Mucosa of descending colon (tissue), 3 donors: ENCODE measurements around the gene TMEM258. TPM values are rescaled to one million over a fixed set of nuclear protein-coding genes. Genes with fewer than 3 reads are reported as not detected.

Experiments
- ATAC-seq: fragments of 200-7000 bp; cut with Tn5 transposase; one replicate; pipeline ENCODE4 v1.9.1; 2020; ENCODE audit warnings: mild to moderate bottlenecking, moderate library complexity
- DNase-seq, 3 donors: peaks; one replicate each; pipeline ENCODE4 v3.0.0-alpha.2; 2020
- H3K36me3 ChIP-seq: fragments of 200-600 bp; one replicate; pipeline ENCODE4 v1.8.0; 2021; ENCODE audit warnings: low read depth, mild to moderate bottlenecking
- H3K4me1 ChIP-seq: fragments of 200-600 bp; one replicate; pipeline ENCODE4 v1.8.0; 2021; ENCODE audit warnings: low read depth, mild to moderate bottlenecking
- H3K4me3 ChIP-seq: fragments of 200-600 bp; one replicate; pipeline ENCODE4 v1.8.0; 2021; ENCODE audit warnings: mild to moderate bottlenecking
- H3K9me3 ChIP-seq: fragments of 200-600 bp; one replicate; pipeline ENCODE4 v1.8.0; 2021; ENCODE audit warnings: mild to moderate bottlenecking
- intact Hi-C, 2 donors: fragments of 100-400 bp; cut with DNase I in 1 of 2; cut with micrococcal nuclease in 1 of 2; formaldehyde crosslinking; loops; one replicate each; pipeline versions ENCODE4 v1.11.0 to v1.11.1; 2022; cut with DNase I, micrococcal nuclease
- total RNA-seq, 3 donors: library from RNA; stranded (reverse); fragmentation: NEBNext Ultra II Directional in 2 of 3; extraction: Animal tissue kit (Norgen Biotek cat#: 25700) in 2 of 3; gene quantifications; one replicate each; pipeline versions ENCODE4 v1.2.1 to v1.2.4, GENCODE V29; 2021 to 2023
- TF ChIP-seq, protein P1 (sequence below): fragments of 200-600 bp; IDR thresholded peaks from one replicate; pipeline ENCODE4 v1.8.0; 2022; ENCODE audit warnings: antibody characterized with exemption, mild to moderate bottlenecking
- donor health status: DM: no; HTN: no; CAD: no; lungs with moderate emphysema.
- donor health status: DM: no; HTN: no; CAD: no.
- donor health status: DM: no; HTN: yes; CAD: no.

TMEM258 gene
- total RNA-seq, 3 donors from 2014 or later, result 56.1 to 107 (median 74.6) TPM

DNA sequence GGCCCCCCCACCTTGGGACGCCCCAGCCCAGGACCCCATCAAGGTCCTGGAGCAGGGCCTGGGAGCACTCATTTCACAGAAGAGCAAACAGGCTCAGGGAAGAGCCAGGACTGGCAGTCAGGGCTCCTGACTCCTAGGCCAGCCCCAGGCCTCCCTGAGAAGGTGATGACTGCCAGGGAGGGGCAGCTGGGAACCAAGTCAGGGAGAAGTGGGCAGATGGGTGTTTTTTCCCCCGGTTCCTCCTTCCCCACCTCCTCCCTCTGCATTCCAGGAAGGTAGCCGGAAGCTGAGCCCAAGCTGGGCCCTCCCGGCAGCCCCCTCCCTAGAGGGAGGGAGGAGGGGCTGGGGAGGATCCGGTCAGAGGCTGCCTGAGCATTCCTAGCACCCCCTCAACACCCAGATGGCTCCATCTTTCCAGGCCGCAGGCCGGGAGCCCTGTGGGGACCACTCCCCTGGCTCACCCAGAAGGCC, 20.4 kb downstream of the TMEM258 start:
- TF ChIP-seq, protein P1, sequence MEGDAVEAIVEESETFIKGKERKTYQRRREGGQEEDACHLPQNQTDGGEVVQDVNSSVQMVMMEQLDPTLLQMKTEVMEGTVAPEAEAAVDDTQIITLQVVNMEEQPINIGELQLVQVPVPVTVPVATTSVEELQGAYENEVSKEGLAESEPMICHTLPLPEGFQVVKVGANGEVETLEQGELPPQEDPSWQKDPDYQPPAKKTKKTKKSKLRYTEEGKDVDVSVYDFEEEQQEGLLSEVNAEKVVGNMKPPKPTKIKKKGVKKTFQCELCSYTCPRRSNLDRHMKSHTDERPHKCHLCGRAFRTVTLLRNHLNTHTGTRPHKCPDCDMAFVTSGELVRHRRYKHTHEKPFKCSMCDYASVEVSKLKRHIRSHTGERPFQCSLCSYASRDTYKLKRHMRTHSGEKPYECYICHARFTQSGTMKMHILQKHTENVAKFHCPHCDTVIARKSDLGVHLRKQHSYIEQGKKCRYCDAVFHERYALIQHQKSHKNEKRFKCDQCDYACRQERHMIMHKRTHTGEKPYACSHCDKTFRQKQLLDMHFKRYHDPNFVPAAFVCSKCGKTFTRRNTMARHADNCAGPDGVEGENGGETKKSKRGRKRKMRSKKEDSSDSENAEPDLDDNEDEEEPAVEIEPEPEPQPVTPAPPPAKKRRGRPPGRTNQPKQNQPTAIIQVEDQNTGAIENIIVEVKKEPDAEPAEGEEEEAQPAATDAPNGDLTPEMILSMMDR, result no peak
- H3K36me3 ChIP-seq, result no peaks in the 10 kb centered on the region
- H3K4me1 ChIP-seq, result no peaks in the 10 kb centered on the region
- no peak overlapping the region for H3K4me3 ChIP-seq
- ATAC-seq, result no peak
- DNase-seq, result no peak
- no peaks in the 10 kb centered on the region for H3K9me3 ChIP-seq
- intact Hi-C loops, result no loop called here

DNA sequence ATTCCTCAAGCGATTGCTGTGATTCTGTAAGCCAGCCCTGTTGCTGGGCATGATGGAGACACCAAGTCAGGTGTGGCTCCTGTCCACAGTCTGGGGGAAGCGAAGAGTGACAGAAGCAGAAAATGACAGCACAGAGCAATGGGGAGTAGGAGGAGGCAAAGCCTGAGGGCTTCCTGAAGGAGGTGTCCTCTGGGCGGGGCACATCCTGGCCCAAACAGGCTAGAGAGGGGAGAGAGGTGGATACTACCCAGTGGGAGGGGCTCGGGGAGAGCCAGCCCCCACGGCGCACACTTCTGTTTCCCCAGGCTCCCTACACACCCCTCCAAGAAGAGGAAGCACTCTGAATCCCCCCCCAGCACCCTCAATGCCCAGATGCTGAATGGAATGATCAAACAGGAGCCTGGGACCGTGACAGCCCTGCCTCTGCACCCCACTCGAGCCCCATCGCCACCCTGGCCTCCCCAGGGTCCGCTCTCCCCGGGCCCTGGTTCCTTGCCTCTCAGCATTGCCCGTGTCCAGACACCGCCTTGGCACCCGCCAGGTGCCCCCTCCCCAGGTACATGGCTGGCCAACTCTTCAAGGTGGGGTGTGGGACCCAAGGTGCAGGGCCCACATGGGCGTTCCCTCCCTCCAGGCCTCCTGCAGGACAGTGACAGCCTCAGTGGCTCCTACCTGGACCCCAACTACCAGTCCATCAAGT, 21.1 kb downstream of the TMEM258 start:
- no peaks in the 10 kb centered on the region for H3K4me1 ChIP-seq
- TF ChIP-seq, protein P1, result no peak
- H3K4me3 ChIP-seq, result no peak overlapping the region
- DNase-seq (peak in 1 of 3 donors; percentile 27), ATAC-seq (no peak)
- H3K9me3 ChIP-seq, result no peaks in the 10 kb centered on the region
- H3K36me3 ChIP-seq, result no peaks in the 10 kb centered on the region
- intact Hi-C loops, result no loop called here

DNA sequence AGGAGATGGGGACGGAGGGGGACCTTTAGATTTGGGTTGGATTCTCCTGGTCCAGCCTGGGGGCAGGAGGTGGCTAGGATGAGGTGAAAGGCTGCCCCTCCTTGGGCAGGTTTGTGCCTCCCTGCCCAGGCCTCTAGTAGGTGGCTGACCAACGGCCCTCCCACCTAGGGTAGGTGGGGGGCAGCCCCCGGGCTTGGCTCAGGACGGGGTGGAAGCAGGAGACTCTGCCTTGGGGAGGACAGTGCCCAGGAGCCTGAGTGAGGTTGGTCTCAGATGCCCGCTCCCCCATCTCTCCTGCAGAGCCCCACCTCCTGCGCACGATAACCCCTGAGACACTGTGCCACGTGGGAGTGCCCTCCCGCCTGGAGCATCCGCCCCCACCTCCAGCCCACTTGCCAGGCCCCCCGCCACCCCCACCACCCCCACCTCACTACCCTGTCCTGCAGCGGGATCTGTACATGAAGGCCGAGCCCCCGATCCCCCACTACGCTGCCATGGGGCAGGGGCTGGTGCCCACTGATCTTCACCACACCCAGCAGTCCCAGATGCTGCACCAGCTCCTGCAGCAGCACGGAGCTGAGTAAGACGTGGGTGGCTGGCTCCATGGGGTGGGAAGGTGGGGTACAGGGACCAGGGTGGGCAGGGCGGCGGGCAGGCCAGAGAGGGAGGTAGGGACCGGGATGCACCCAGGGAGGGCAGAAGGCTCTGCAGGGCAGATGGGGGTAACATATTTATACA, 22.3 kb downstream of the TMEM258 start:
- Histone ChIP-seq H3K4me3 (no peak overlapping the region), H3K9me3 (no peaks in the 10 kb centered on the region), H3K4me1 (no peaks in the 10 kb centered on the region), H3K36me3 (no peaks in the 10 kb centered on the region)
- ATAC-seq (no peak), DNase-seq (peak in 1 of 3 donors; percentile 35)
- intact Hi-C loops, result no loop called here
- TF ChIP-seq, protein P1, result no peak

DNA sequence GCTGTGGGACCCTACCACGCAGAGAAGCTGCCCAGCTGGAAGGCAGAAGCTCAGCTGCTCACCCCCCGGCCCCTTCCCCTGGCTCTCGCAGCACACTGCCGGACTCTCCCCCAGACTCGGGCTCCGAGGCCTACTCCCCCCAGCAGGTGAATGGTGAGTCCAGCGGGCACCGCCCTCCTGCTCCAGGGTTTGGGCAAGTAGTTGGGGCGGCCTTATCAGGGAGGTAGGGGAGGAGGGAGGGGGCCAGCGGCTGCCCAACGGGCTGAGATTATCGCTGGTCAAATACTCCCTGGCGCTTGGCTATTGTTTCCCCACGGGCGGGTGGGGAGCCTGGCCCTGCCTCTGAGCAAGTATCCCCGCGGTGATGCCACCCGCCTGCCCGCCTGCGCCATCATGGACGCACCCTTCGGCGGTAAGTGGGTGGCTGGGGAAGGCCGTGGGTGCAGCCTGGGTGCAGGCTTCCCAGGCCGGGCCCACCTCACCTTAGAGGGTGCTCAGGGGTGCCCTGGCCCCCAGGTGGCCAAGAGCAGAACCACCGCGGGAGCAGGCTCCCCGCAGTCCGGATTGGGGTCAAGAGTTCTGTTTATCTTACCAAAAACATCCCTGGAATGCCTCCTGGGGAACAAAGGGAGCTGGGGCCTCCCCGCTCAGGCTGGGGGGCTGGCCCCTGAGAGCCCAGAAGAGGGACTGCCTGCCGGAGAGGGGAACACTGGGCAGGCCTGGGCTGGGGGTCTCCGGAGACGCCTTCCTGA, 23.1 kb downstream of the TMEM258 start:
- H3K36me3 ChIP-seq, result no peaks in the 10 kb centered on the region
- ATAC-seq (no peak), DNase-seq (no peak)
- H3K4me3 ChIP-seq, result no peak overlapping the region
- no peaks in the 10 kb centered on the region for H3K4me1 ChIP-seq
- no peaks in the 10 kb centered on the region for H3K9me3 ChIP-seq
- TF ChIP-seq, protein P1, result no peak
- intact Hi-C loops, result no loop called here

DNA sequence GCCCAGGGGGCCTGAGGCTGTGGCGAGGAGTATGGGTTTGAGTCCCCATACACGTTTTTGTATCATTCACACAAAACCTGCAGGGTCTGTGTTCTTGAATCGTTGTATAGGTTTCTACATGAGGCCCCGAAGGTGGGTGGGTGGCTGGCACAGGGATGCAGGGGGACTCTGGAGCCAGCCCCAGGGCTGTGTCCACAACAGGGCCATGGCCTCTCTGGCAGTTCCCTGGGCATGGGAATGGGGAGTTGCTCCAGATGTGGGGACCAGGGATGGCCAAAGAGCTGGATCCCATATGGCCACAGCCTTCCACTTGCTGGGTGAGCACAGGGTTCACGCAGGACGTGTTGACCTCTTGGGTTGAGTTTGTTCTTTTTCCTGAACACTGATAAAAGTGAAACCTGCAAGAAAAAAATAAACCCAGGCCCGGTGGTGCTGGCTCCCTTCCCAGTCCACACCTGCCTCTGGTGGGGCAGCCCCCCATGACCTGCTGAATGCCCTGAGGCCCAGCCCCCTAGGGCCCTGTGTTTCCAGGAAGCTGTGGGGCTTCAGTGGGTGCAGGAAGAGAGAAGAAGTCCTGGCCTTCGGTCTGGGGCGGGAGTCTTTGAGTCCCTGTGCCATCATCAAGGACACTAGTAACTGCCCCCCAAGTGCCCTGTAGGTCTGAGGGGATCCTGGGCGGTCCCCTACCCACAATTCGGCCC, 23.9 kb downstream of the TMEM258 start:
- no peak for ATAC-seq
- TF ChIP-seq, protein P1, result no peak
- H3K4me1 ChIP-seq, result no peaks in the 10 kb centered on the region

More for the DNA sequence above, 23.9 kb downstream of the TMEM258 start:
- H3K4me3 ChIP-seq, result no peak overlapping the region
- no peaks in the 10 kb centered on the region for H3K36me3 ChIP-seq
- intact Hi-C loops, result no loop called here
- DNase-seq, result no peak
- no peaks in the 10 kb centered on the region for H3K9me3 ChIP-seq
